ELR (cell line): ENCODE measurements around the gene NTNG2.

Experiments used
- DNase-seq: peaks from one replicate; pipeline ENCODE4 v3.0.0-alpha.2; 2015; ENCODE audit warnings: low read depth

Gene NTNG2

GRCh38 chr9:132146575-132146974 lies 15.3 kb upstream of the NTNG2 start:
- DNase-seq = no peak

DNA sequence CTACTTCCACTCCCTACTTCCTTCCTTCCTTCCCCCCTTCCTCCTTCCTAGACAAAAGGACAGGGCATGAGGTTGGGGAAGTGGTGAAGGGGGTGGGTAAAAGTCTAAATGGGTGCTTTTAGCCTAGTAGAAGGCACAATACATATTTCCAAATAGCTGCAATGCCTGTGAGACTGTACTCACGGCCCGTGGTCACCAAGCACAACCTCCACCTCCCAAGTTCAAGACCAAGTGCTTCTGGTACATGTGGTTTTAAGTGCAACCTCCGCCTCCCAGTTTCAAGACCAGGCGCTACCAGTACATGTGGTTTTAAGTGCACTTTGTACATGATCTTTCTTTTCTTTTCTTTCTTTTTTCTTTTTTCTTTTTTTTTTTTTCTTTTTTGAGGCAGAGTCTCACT lies 14.5 kb upstream of the NTNG2 start:
- no peak for DNase-seq

DNA sequence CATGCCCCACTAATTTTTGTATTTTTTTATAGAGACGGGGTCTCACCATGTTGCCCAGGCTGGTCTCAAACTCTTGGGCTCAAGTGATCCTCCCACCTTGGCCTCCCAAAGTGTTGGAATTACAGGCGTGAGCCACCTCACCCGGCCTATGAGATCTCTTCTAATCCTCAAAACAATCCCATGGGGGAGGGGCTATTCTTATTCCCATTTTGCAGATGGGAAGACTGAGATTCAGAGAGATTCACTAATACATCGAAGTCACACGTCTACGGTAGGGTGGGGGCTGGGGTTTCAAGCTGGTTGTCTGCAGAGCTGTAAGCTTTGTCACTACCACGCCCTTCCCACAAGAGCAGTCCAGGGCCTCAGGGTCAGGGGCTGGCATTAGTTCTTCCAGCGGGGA lies 14.0 kb upstream of the NTNG2 start:
- no peak for DNase-seq

DNA sequence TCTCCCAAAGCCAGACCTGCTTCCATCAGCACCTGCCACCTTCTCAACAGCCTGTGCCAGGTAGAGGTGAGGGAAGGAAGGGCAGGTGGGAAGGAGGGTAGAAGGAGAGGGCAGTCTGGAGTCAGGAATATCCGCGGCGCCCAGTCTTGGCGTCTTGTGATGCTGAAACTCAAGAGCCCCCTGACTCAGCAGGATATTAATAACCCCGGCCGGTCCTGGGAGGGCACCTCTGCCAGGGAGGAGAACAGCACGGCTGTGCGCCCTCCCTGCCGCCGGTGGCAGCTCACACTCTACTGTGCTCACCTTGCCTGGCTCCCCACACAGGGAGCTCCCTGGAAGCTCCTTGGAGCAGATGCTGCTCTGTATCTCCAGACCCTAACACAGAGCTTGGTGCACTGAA lies 11.6 kb upstream of the NTNG2 start:
- DNase-seq = no peak

GRCh38 chr9:132151118-132151517 lies 10.7 kb upstream of the NTNG2 start:
- DNase-seq = no peak

DNA sequence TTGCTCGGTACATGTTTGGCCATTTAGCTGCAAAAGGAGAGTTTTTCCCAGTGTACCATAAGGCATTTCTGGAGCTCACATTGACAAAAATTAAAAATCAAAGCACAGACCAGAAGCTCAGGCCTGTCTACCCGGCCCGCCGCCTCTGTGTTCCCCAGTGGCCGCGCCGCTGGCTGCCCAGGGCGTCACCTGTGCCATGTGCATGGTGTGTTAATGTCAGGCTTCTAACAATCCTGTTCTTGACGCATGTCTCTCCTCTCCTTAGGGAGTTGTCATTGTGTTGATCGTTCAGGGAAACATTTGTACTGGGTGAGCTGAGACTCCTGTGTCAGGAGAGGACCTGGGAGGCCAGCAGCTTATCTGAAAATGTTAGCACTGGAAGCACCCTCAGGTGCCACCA lies 9.6 kb upstream of the NTNG2 start:
- no peak for DNase-seq

GRCh38 chr9:132154863-132155567 lies 6.8 kb upstream of the NTNG2 start:
- no peak for DNase-seq

DNA sequence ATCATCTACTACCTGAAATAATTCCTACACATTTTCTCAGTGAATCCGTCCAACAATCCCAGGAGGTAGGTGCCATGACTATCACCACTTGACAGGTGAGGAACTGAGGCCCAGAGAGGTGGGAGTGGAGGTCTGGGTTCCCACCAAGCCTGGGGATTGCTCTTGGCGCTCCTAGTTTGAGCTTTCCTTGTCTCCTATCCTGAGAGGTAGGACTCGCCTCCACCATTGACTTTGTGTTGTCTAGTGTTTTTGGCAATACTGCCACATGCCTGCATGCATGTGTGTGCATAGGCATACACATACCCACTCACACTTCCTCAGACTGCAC lies 6.3 kb upstream of the NTNG2 start:
- no peak for DNase-seq

GRCh38 chr9:132156262-132156661 lies 5.6 kb upstream of the NTNG2 start:
- no peak for DNase-seq

DNA sequence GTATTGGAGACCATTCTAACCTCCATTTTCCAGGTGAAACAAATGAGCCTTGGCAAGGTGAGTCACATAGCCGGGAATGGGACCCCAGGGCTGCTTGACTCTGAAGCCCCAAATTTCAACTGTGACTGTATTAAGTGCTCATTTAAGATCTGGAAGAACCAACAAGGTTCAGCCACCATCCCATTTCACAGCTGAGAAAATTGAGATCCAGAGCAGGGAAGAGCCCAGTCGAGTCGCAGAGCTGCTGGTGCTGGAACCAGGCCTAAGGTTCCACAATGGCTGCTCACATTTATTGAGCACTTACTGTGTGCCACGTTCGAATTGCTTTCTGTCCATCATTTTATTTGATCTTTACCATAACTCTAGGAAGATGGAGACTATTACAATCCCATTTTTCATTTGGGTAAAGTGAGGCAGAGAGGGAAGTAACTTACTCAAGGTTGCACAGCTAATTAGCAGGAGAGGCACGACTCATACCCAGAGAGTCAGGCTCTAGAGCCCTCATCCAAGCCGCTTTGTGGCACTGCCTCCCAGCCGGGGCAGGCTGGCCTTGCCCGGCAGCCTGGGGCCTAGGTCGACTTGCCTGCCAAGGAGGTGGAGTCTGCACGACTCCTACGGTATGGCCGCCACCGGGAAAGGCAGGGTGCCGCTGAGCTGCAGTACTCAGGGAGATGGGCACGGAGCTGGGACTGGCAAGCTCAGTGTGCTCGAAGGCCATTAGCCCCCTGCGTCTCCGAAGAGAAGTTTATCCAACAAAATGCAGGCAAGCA lies 4.3 kb upstream of the NTNG2 start:
- no peak for DNase-seq

DNA sequence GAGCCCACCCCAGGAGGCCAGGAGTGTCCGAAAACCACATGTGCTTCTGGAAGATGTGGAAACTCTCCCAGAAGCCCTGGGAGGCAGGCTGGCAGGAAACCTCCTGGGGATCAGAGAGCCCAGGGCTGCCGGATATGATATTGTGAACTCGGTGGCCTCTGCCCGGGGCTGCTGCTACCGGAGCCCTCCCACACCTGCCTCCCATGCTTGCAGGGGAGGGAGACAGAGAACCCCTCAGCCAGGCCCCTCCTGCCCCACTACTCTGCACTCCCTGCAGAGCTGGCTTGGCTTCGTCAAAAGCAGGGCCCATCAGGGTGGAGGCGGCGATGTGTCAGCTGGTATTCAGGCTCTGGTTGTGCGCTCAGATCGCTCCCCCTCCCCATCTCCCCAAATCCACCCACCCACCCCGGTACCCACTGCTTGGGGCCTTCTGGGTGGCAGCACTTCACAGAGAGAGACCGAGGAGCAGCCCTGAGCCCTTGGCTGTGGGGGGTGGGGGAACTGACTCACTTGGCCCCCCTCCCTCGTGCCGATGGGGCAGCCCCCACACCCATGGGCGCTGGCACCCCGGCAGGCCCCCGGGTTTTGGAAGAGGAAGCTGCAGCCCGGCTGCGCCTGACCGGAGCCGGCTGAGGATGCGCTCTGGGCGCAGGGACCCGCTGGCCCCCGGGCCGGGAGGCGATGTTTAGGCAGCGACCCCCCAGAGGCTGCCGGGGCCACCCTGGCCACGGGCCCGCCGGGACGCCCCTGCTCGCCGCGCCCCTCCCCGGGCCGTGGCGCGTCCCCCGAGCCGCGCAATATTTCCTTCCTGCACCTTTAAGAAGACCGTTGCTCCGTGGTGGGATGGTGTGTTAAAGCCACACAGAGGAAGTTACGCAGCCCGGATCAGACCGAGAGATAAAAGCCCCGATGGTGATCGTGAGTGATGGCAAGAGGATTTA lies 786 bp upstream of the NTNG2 start:
- DNase-seq = peak; percentile 85

- DNase-seq = no peak
Observed at GRCh38 chr9:132162764-132163456, 1.1 kb downstream of the NTNG2 start.

DNA sequence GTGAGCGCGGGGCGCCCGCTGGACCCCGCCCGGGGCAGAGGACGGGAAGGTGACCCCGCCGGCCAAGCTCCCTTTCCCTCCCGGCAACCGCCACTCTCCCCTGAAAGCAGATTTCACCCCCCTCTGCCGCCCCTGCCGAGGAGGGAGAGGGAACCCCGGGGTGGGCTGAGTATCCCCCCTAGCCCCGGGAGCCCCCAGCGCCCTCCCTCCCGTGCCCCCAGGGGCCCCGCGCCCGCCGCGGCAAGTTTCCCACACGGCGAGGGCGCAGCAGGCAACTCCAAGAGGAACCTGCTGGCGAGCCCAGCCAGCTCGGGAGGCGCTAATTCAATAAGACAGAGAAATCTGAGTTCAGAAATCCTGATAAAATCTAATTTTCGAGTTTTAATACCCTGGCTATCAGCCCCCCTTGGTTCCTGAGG lies 1.6 kb downstream of the NTNG2 start:
- DNase-seq = peak; percentile 38

- DNase-seq = no peak
Observed at GRCh38 chr9:132163876-132164603, 2.2 kb downstream of the NTNG2 start.

DNA sequence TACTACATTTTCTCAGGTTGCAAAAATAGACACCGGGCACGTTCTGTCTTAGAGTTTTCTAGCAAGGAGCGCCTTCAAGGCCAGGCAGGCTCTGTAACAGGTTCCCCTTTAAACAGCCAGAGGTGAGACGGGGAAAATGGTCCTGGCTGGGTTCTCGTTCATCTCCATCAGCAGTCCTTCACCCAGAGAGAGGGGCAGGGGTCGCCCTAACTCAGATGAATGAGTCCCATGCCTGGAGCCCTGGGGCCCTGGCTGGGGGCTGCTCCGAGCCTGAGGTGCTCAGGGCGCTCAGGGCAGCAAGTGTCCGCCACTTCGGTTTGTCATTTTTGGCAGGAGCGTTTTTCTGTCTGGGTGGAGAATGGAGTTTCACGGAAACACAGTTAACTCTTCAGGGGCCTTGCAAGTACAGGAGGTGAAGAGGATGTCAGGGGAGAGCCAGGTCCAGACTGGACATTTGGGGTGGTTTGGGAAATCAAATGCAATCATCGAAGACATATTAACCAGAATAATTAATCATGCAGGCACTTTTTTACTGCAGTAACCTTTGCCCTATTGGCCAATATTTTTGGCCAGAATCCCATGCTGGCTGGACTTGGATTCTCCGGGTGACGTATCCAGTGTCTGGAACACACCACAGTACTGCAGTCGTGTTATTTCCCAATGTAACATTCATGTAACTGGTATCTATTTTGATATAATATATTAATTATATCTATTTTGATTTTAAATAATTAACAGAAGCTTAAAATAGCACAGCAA lies 2.9 kb downstream of the NTNG2 start:
- no peak for DNase-seq

- DNase-seq = peak; percentile 31
Observed at GRCh38 chr9:132166599-132166998, 4.7 kb downstream of the NTNG2 start.

GRCh38 chr9:132167192-132167591 lies 5.3 kb downstream of the NTNG2 start:
- no peak for DNase-seq

DNA sequence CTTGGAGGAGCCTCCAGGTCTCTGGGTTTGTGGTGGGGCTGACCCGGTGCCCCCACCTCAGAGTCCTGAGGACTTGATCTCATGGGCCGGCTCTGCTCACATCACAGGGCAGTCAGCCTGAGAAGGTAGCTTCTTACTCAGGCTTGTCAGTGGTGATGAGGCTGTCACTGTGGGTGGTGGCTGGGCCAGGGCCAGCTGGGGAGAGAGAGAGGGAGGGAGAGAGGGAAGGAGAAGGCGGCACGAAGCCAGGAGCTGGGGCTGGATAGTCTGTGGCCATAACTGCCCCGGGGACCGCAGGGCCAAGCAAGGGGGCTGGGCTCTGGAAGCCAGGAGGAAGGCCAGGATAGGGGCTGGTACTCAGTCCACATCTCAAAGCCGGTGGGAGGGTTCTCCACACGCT lies 6.5 kb downstream of the NTNG2 start:
- DNase-seq = no peak

DNA sequence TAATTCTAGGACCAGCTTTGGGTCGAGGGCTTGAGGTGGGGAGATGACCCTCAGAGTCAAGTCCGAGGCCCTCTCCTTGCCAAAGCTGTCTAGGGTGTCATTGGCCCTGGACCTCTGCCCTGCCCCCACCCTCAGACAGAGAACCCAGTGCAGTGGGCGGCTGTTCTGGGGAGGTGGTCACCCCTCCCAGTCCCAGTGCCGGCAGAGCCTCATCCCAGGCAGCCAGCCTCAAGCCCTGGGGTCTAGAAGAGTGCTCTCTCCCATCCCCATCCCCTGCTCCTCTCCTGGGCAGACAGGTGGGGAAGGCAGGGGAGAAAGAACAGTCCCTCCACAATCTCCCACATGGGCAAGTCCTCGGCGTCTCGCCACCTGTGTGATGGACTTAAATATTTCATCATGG lies 7.0 kb downstream of the NTNG2 start:
- no peak for DNase-seq

DNA sequence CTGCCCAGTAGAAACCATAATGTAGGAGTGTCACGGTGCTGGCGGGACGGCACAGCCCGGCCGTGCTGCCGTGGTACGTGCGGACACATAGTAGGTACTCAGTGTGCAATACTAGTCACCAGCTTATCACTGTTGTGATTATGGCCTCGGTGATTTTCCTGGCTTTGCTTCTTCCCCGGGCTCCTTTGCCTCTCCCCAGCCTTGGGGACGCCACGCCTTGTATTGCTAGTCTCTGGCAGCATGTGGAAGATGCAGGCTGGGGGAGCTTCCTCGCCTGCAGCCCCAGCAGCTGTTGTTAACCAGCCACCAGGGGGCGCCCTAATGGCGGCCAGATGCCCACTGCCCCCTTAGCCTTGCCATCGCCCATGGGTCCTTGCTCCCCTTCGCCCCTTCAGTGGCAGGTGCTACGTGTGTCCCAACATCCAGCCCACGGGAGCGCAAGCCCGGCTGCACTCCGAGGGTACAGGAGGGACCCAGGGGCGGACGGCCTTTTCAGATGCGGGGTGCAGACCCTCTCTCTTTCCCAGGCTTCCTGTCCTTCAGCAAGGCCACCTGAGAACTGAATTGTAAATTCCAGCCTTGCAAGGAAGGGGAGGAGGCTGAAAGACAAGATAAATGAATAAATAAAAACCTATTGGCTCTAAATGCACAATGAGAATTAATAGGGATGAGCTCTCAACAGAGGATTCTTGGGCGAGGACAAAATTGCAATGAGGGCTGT lies 8.0 kb downstream of the NTNG2 start:
- peak; percentile 64 for DNase-seq
